Cortex of kidney (tissue), 1 donor: ENCODE measurements around the gene DUSP5.
A peak's percentile ranks its signal among the peaks of the same experiment; 100 is the strongest.
"Not testable (repeated sequence)": the region's sequence is repeated elsewhere in the genome, so short reads cannot be mapped to it uniquely, and the experiment has no call there.

Experiments
- DNase-seq: peaks from one replicate; lab custom pipeline; 2025; lab: John Stamatoyannopoulos, UW

Gene DUSP5, protein sequence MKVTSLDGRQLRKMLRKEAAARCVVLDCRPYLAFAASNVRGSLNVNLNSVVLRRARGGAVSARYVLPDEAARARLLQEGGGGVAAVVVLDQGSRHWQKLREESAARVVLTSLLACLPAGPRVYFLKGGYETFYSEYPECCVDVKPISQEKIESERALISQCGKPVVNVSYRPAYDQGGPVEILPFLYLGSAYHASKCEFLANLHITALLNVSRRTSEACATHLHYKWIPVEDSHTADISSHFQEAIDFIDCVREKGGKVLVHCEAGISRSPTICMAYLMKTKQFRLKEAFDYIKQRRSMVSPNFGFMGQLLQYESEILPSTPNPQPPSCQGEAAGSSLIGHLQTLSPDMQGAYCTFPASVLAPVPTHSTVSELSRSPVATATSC

DNA sequence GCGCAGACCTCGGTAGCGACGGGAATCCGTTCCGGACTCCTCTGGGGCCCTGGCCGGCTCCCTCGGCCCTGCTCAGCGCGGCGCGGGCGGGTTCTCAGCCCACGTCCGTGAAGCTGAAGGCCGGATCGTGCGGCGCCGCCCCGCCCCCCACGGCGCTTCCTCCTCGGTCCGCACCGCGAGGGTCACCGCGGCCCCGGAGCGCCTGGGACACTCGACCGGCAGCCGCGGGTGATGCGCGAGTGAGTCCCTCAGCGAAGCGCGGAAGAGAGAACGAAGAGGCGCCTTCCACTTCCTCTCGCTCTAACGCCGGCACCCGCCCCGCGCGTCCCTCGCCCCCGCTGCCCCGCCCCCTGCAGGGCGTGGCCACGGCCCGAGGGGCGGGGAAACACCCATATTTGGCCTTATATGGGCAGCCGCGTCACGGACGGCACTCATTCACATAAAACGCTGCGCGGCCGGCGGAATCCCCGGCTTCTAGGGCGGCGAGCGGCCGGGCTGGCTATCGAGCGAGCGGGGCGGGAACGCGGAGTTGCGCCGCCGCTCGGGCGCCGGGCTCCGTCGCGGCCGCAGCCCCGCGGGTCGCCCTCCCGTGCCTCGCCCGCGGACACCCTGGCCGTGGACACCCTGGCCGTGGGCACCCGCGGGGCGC is at the start of gene DUSP5:
TSS of gene DUSP5 (plus strand) at position 470 of the 649 bp plus-strand sequence. CDS start 215 bp downstream, outside the sequence.
- peak; percentile 70 for DNase-seq

DNA sequence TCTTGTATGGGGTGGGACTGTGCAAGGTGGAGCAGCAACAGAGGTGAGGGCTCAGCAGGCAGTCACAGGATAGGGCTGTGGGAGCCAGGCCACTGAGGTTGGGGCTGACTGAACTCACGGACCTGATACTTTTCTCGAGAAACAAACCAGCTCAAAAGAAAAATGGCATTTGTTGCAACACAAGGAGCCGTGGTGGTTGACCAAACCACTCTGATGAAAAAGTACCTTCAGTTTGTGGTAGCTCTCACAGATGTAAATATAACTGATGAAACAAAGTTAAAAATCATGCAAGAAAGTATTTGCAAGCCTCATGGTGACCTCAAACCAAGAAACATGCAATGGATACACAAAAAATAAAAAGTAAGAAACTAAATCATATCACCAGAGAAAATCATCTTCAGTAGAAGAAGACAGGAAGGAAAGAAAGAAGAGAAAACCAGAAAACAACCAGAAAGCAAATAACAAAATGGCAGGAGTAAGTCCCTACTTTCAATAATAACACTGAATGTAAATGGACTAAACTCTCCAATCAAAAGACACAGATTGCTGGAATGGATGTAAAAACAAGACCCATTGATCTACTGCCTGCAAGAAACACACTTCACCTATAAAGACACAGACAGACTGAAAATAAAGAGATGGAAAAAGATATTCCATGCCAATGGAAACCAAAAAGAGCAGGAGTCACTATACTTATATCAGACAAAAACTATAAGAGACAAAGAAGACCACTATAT is 48.9 kb upstream of the DUSP5 start:
- DNase-seq: no peak

DNA sequence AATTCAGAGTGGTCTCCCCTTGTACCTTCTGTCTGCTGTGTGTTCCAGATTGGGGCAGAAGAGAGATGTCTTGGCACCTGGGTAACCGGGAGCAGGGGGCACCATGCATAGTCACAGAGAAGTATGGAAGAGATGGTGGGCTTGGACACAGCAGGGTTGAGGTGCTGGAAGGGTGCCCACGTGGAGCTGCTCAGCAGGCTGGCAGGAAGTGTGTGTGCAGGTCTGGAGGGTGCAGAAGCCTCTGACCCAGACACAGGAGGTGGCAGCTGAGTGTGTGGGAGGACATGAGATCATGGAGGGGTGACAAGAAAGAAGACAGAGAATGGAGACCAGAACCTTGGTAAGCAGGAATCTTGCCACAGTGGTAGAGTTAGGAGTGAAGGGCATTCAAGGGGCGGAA is 42.3 kb upstream of the DUSP5 start:
- DNase-seq: no peak

DNA sequence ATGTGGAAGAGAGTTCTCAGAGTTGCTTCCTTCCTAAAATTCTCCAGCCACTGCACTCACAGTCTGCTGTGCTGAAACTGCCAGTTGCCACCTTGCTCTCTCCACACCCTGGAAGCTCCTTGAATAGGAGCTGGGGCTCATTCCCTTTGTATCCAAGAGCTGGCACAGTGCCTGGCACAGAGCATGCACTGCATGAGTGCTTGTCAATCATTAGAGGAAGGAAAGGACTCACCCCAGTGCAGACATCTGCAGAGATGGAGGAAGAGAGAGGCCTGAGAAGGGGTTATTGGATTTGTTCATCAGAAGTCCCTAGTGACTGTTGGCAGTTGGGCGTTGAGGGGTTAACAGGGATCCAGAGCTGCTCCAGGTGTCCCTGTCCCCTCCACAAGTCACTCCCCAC is 41.7 kb upstream of the DUSP5 start:
- DNase-seq: no peak

DNA sequence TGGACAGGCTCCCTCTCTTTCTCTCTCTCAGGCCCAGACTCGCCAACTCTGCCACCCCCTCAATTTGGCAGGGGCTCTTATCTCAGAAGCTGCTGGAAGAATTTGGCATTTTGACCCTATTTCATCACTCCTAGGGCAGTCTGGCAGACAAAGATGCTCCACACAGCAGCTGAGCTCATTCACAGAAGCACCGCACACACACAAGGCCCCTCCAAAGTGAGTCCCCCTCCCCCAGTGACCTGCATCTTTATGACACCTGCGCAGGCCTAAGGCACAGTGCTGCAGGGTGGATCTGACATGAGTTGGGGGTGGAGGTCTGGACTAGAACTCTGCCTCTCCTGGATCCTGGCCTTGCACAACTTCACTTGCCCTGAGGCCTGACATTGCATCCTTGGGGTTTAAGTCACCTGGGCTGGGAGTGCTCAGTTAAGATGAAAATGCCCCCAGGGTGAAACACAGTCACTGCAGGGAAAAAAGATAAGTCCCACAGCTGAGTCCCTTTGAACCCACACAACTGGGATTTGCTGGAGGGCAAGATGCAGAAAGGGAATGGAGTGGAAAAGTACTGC is 41.1 kb upstream of the DUSP5 start:
- DNase-seq: no peak

DNA sequence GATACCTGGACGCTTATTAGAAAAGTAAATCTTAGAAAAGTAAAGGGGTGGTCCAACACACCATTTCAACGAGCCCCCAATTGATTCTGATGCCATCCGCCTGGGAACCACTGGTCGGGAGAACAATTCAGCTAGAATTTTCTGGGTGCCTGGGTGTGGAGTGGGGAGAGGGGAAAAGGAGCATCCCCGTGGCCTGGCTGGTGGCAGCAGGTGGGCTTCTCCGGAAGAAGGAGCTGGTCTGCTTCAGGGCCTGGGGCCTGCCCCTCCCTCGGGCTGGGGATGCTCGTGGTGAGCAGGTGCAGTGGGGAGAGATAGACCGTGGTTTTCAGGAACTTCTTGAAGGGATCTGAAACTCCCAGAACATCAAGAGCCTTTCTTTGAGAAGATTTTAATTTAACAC is 39.9 kb upstream of the DUSP5 start:
- DNase-seq: no peak

DNA sequence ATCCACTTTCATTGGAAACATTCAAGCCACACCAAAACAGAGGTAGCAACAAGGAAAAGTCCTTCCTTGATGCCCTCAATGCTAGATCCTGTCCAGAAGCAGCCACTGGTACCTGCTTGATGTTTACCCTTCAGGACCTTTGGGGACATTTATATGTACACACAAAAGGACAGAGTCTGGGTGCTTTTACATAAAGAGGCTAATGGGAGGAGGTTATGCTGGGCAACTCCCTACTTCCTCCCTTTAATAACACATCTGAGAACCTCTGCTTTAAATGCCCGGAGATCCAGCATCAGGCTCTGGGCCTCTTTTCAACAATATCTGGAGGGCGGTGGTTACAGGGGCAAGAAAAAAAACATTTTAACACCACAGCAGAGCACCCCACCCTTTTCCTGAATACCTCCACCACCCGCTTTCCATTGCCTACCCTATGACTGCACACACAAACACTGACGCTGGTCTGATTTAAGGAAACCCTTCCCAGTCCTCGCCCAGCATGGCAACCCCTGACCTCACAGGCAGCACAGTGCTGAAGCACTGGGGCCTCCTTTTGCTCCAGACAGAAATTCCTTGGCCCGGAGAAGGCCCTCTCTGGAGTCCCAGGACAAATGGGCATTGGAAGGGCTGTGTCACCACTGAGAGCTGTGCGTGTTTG is 39.3 kb upstream of the DUSP5 start:
- no peak for DNase-seq

DNA sequence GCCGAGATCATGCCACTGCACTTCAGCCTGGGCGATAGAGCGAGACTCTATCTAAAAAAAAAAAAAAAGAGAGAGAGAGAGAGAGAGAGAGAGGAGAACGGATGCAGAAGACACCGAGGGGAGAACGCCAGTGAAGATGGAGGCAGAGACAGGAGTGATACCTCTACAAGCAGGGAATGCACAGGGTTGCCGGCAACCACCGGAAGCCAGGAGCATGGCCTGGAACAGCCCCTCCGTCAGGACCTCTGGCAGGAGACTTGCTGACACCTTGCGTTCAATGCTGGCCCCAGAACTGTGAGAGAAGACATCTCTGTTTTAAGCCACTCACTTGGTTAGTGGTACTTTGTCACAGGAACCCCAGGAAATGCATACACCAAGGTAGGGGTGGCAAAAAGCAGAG is 38.1 kb upstream of the DUSP5 start:
- no peak for DNase-seq

DNA sequence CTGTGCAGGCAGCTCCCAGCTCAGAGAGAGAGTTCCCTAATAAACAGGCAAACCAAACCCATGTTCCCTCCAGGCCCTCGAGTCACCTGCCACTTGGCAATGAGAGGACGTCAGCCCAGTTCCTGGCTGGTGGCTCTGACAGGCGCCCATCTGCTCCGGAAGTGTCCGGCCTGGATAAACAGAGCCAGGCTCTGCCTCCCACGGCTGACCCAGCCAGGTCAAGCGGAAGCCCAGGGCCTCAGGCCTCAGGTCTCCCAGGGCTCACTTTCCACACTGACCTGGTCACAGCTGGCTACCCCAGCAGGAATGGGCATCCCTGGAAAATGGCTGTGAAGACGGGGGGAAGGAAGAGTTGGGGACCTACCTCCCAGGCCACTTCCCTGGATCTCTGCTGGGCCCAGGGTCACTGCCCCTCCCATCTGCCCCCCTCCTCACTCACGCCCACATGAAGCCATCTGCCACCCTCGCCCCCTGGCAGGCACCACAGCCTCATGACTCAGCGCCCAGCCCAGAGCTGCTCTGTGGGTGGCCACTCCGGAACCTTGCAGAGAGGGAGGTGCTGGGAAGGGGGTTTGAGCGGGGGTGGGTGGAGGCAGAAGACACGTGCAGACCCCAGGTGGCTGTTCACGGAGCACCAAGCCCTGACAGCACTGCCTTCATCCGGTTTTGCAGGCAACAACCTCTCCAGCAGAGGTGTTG is 37.4 kb upstream of the DUSP5 start:
- no peak for DNase-seq

DNA sequence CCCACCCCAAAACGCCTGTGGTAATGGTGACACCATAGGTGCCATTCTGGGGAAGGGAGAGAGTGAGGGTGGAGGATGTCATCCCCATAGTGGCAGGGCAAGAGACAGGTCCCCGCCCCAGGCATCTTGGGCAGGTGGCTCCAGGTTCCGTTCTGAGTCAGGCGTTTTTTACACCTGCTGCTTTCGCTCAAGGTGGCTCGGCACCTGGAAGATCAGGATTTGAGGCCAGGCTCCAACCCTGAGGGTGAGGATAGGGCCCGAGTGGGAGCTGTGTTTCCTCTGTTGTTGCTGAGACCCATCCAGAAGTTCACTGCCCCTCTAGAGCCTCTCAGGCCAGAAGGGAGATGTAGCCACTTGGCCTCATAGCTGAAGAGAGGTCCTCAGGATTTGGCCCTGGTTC is 36.6 kb upstream of the DUSP5 start:
- no peak for DNase-seq

DNA sequence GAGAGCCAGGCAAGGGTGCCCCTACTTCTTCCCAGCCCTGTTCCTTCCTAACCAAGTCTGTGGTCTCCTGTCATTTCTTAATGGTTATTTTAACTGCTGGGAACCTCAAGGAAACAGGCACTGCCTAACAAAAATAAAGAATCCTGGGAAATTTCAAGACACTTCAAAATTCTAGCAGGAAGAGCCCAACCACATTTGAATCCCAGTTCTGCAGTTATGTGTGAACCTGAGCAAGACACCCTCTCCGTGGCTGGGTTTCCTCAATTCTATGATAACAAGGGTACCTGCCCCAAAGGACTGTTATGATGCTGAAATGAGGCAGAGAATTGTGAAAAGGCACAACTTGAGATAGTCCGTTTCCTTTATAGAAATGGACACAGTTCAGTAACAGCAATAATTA is 36.2 kb upstream of the DUSP5 start:
- no peak for DNase-seq

DNA sequence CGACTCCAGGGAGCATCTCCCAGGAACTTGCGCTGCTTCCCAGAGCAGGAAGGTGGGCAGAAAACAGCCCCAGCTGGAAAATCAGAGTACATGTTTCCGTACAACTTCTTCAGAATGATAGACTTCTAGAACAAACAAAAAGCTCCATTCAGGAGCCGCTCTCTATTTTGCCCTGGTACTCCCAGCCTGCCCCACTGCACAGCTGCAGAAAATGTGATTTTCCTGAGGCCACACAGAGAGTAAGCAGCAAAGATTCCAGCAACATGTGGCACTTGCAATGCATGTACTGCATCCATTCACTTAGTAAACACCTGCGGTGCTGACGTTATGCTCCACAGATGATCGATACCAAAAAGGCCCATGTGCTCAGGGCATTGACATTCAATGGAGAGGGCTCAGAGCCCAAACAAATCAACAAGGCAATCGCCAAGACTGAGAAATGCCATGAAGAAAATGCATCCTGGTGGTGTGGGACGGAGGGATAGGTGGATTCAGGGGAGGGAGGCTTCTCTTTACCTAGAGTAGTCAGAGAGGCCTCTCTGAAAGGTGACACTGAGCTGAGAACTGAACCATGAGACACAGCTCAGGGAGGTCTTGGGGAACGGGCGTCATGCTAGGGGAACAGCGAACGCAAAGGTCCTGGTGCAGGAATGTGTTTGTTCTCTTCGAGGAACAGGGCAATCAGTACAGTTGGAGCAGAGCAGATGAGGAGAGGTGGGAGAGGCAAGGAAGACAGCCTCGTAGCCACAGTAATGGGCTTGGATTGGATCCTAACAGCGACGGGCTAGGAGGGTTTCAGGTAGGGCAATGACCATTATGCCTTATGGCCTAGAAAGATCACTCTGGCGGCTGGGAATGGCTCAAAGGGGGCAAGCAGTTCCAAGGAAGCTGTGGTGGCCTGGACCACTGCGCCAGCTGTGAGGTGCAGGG is 35.3 kb upstream of the DUSP5 start:
- no peak for DNase-seq

DNA sequence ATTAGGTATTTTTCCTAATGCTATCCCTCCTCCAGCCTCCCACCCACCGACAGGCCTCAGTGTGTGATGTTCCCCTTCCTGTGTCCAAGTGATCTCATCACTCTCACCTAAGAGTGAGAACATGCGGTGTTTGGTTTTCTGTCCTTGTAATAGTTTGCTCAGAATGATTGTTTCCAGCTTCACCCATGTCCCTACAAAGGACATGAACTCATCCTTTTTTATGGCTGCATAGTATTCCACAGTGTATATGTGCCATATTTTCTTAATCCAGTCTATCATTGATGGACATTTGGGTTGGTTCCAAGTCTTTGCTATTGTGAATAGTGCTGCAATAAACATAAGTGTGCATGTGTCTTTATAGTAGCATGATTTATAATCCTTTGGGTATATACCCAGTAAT is 29.4 kb upstream of the DUSP5 start:
- not testable (repeated sequence) for DNase-seq

DNA sequence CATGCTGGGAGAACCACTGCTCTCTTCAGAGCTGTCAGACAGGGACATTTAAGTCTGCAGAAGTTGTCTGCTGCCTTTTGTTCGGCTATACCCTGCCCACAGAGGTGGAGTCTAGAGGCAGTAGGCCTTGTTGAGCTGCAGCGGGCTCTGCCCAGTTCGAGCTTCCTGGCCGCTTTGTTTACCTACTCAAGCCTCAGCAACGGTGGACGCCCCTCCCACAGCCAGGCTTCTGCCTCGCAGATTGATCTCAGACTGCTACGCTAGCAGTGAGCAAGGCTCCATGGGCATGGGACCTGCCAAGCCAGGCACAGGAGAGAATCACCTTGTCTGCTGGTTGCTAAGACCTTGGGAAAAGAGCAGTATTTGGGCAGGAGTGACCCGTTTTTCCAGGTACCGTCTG is 27.2 kb upstream of the DUSP5 start:
- DNase-seq: not testable (repeated sequence)

DNA sequence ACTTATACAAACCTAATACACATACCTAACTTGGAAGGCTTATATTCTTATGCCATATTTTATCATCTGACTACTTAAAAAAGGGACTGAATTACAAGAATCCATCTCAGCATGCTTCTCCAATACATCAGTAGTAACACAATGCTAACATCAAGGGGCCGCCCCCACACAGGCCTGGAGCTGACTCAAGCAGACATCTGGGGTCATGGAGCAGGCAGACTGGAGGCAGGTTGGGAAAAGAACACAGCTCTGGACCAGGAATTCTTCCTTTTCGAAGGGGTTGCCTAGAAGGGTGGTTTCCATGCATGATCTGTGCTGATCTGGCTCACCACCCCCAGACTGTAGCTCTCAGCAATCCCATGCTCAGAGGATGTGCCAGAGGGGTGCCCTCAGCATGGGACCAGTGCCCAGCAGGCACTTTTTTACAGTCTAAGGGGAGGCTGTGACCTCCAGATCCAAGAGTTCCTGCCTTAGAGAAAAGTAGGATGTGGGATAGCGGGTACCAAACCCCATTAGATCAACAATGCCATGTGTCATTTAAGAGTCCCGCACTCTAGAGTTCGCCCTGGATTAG is 26.1 kb upstream of the DUSP5 start:
- no peak for DNase-seq

DNA sequence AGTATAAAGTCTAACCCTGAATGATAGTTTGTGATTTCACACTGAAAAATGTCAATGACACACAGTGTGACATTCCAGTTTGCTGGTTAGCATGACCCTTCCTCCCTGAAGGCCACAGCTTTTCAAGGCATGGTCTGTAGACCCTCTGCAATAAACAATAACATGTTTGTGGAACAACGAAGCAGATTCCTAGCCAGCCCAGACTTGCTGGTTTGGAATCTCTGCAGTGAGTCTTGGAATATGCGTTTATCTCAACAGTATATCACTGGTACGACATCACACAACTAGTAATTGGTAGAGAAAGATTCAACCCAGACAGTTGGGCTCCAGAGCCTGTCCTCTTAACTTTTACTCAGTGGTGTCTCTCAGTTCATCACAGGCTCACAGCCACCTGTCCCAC is 23.7 kb upstream of the DUSP5 start:
- DNase-seq: no peak

DNA sequence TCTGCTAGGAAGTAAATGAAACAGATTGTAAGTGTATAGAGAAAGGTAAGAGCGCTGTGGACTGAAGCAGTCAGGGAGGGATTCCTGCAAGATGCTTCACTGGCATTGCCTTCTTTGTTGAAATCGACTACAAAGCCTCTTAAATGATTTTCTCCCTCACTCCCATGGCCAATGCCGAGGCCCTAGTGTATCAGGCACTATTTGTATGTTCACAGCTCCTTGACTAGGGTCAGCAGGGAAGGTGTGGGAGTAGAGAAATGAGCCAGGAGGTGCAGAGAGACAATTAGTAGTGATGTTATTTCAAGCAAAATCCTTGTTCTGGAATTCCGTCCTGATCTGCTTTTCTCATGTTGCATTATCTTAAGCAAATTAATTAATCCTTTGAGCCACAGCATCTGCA is 22.9 kb upstream of the DUSP5 start:
- DNase-seq: no peak

DNA sequence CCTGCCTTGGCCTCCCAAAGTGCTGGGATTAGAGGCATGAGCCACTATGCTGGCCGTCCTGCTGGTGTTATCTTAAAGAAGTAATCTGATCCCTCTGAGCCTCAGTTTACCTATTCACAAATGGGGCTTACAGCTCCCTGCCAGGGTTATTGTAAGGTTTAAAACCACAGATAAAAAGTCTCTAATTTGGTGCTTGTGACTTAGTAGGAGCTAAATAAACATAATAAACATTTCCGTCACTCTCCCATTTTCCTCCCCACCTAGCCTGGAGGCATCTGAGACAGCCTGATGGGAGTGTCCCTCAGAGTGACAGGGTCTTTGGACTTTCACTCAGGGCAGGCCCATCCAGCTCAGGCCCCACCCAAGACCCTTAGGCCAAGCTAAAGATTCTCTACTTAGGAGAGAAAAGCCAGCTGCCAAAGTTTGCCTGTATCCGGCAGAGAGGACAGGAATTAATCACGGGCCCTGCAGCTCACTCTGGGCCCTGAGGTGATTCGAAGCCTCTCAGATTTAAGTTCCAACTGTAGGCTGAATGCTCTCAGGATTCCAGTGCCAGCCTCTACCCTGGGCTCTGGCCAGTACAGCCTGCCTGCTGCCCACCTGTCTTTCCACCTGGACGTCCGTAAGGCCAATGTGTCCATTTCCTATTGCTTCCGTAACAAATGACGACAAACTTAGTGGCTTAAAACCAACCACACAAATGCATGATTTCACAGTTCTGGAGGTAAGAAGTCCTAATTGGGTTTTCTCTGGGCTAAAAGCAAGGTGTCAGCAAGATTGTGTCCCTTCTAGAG is 21.8 kb upstream of the DUSP5 start:
- DNase-seq: no peak

DNA sequence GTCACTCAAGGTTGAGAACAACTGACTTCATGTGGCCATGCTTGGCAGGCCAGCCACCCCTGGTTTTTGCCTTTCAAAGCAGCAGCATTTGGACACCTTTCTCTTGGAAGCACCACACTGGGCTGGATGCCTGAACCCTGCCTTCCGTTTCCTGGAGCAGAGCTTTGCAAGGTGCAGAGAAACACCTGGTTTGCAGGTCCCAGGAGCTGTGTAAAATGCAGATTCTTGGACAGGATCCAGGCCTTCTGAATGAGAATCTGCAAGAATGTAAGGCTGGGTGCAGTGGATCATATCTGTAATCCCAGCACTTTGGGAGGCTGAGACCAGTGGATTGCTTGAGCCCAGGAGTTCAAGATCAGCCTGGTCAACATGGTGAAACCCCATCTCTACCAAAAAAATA is 18.0 kb upstream of the DUSP5 start:
- no peak for DNase-seq
